GM19438 (cell line): Measurements from ENCODE around the gene RWDD3.

Experiments used
- ATAC-seq: cut with Tn5 transposase; IDR thresholded peaks from one replicate; pipeline ENCODE4 v1.9.1; 2021; ENCODE audit warnings: low read depth; ENCODE audit not compliant: unreplicated experiment

The RWDD3 gene

GRCh38 chr1:95229037-95229436, 5.0 kb upstream of the RWDD3 start:
- no peak for ATAC-seq

- no peak for ATAC-seq
Measured at GRCh38 chr1:95229706-95230105, 4.3 kb upstream of the RWDD3 start.

- ATAC-seq, result no peak
Measured at GRCh38 chr1:95230256-95230655, 3.8 kb upstream of the RWDD3 start.

- ATAC-seq, result no peak
Measured at GRCh38 chr1:95230768-95231191, 3.2 kb upstream of the RWDD3 start.

GRCh38 chr1:95232646-95233318, 1.2 kb upstream of the RWDD3 start:
- no peak for ATAC-seq

GRCh38 chr1:95233319-95233736, 682 bp upstream of the RWDD3 start:
- ATAC-seq, result no peak

- no peak for ATAC-seq
Measured at GRCh38 chr1:95236784-95237575, 3.0 kb downstream of the RWDD3 start.

- ATAC-seq, result no peak
Measured at GRCh38 chr1:95237981-95238703, 4.1 kb downstream of the RWDD3 start.

- ATAC-seq, result no peak
Measured at GRCh38 chr1:95245029-95245428, 11.0 kb downstream of the RWDD3 start.

GRCh38 chr1:95246511-95246910, 12.5 kb downstream of the RWDD3 start:
- ATAC-seq, result no peak

- ATAC-seq, result no peak
Measured at GRCh38 chr1:95247607-95248006, 13.6 kb downstream of the RWDD3 start.

- no peak for ATAC-seq
Measured at GRCh38 chr1:95249916-95250315, 15.9 kb downstream of the RWDD3 start.

GRCh38 chr1:95252422-95252821, 18.4 kb downstream of the RWDD3 start:
- no peak for ATAC-seq

GRCh38 chr1:95254959-95255358, 20.9 kb downstream of the RWDD3 start:
- ATAC-seq, result no peak

GRCh38 chr1:95255826-95256225, 21.8 kb downstream of the RWDD3 start:
- no peak for ATAC-seq

GRCh38 chr1:95257758-95258157, 23.7 kb downstream of the RWDD3 start:
- ATAC-seq, result no peak

GRCh38 chr1:95259245-95259644, 25.2 kb downstream of the RWDD3 start:
- ATAC-seq, result no peak

GRCh38 chr1:95262913-95263312, 28.9 kb downstream of the RWDD3 start:
- ATAC-seq, result no peak

GRCh38 chr1:95263450-95263849, 29.4 kb downstream of the RWDD3 start:
- no peak for ATAC-seq

GRCh38 chr1:95265106-95265505, 31.1 kb downstream of the RWDD3 start:
- no peak for ATAC-seq

GRCh38 chr1:95276429-95276828, 42.4 kb downstream of the RWDD3 start:
- no peak for ATAC-seq
